Measurements from ENCODE around the gene MOCOS.

The MOCOS gene

GRCh38 chr18:36177913-36178312, 9.4 kb upstream of the MOCOS start:
- TF ChIP-seq EZH2phosphoT487 (IDR thresholded peaks at IDR 0.05; ENCODE audit: borderline replicate concordance, low read length), result no peak
- TF ChIP-seq CTCF (IDR thresholded peaks at IDR 0.05; ENCODE audit: low read depth, low read length, poor library complexity, severe bottlenecking), result no peak
- Histone ChIP-seq H3F3A (ENCODE audit: control insufficient read depth, insufficient read depth) (no peaks in the 10 kb centered on the region), H4K20me1 (ENCODE audit: control insufficient read depth, insufficient read depth, low read depth, low read length) (no peaks in the 10 kb centered on the region), H3K79me2 (ENCODE audit: control insufficient read depth, low read length) (no peaks in the 10 kb centered on the region), H3K4me2 (ENCODE audit: low read length) (no peak overlapping the region), H3K9me3 (ENCODE audit: control insufficient read depth, insufficient read depth, low read length) (no peaks in the 10 kb centered on the region), H3K9me2 (replicated peaks; ENCODE audit: control insufficient read depth, low read length) (no peaks in the 10 kb centered on the region), H3K36me3 (ENCODE audit: control insufficient read depth, low read length) (peaks cover 39% of the 10 kb centered on the region), H3K27me3 (ENCODE audit: control insufficient read depth, low read length) (no peaks in the 10 kb centered on the region), H3K4me3 (ENCODE audit: low read length) (no peak overlapping the region), H3K4me1 (ENCODE audit: control insufficient read depth, low read length) (peaks cover 8% of the 10 kb centered on the region), H3K27ac (ENCODE audit: low read depth, low read length) (no peak overlapping the region)

- H3K79me2 ChIP-seq (ENCODE audit: control insufficient read depth, low read length), result no peaks in the 10 kb centered on the region
- no peaks in the 10 kb centered on the region for H3F3A ChIP-seq (ENCODE audit: control insufficient read depth, insufficient read depth)
- no peaks in the 10 kb centered on the region for H3K9me3 ChIP-seq (ENCODE audit: control insufficient read depth, insufficient read depth, low read length)
- no peak overlapping the region for H3K4me2 ChIP-seq (ENCODE audit: low read length)
- no peaks in the 10 kb centered on the region for H3K27me3 ChIP-seq (ENCODE audit: control insufficient read depth, low read length)
- H3K9me2 ChIP-seq (replicated peaks; ENCODE audit: control insufficient read depth, low read length), result no peaks in the 10 kb centered on the region
- no peak overlapping the region for H3K27ac ChIP-seq (ENCODE audit: low read depth, low read length)
- no peak overlapping the region for H3K4me3 ChIP-seq (ENCODE audit: low read length)
- TF ChIP-seq CTCF (IDR thresholded peaks at IDR 0.05; ENCODE audit: low read depth, low read length, poor library complexity, severe bottlenecking), result no peak
- TF ChIP-seq EZH2phosphoT487 (IDR thresholded peaks at IDR 0.05; ENCODE audit: borderline replicate concordance, low read length), result no peak
- peaks cover 8% of the 10 kb centered on the region for H3K4me1 ChIP-seq (ENCODE audit: control insufficient read depth, low read length)
- no peaks in the 10 kb centered on the region for H4K20me1 ChIP-seq (ENCODE audit: control insufficient read depth, insufficient read depth, low read depth, low read length)
- H3K36me3 ChIP-seq (ENCODE audit: control insufficient read depth, low read length), result peaks cover 23% of the 10 kb centered on the region
Measured at GRCh38 chr18:36179562-36180355, 7.5 kb upstream of the MOCOS start.

- Histone ChIP-seq H3K9me3 (ENCODE audit: control insufficient read depth, insufficient read depth, low read length) (no peaks in the 10 kb centered on the region), H4K20me1 (ENCODE audit: control insufficient read depth, insufficient read depth, low read depth, low read length) (no peaks in the 10 kb centered on the region), H3K79me2 (ENCODE audit: control insufficient read depth, low read length) (no peaks in the 10 kb centered on the region), H3K4me3 (ENCODE audit: low read length) (no peak overlapping the region), H3K4me2 (ENCODE audit: low read length) (no peak overlapping the region), H3K9me2 (replicated peaks; ENCODE audit: control insufficient read depth, low read length) (no peaks in the 10 kb centered on the region), H3K27ac (ENCODE audit: low read depth, low read length) (no peak overlapping the region), H3K27me3 (ENCODE audit: control insufficient read depth, low read length) (peaks cover 3% of the 10 kb centered on the region; the same call in 1 of the 2 replicates), H3K4me1 (ENCODE audit: control insufficient read depth, low read length) (peaks cover 12% of the 10 kb centered on the region), H3F3A (ENCODE audit: control insufficient read depth, insufficient read depth) (no peaks in the 10 kb centered on the region), H3K36me3 (ENCODE audit: control insufficient read depth, low read length) (peaks cover 7% of the 10 kb centered on the region)
- TF ChIP-seq CTCF (IDR thresholded peaks at IDR 0.05; ENCODE audit: low read depth, low read length, poor library complexity, severe bottlenecking) (no peak), EZH2phosphoT487 (IDR thresholded peaks at IDR 0.05; ENCODE audit: borderline replicate concordance, low read length) (no peak)
Measured at GRCh38 chr18:36181441-36181840, 5.9 kb upstream of the MOCOS start.
